HG02623 (cell line): ENCODE measurements around the gene TRAPPC11.
"Not testable (repeated sequence)": the region's sequence is repeated elsewhere in the genome, so short reads cannot be mapped to it uniquely, and the experiment has no call there.

Experiments used
- ATAC-seq: cut with Tn5 transposase; IDR thresholded peaks from one replicate; pipeline ENCODE4 v1.9.1; 2021; ENCODE audit warnings: moderate library complexity; ENCODE audit not compliant: unreplicated experiment

TRAPPC11 gene

GRCh38 chr4:183718876-183719275 lies 59.8 kb downstream of the TRAPPC11 start:
- ATAC-seq: no peak

- ATAC-seq: no peak
Observed at GRCh38 chr4:183721207-183722081, 62.4 kb downstream of the TRAPPC11 start.

GRCh38 chr4:183722731-183723560 lies 63.9 kb downstream of the TRAPPC11 start:
- peak; percentile 65 for ATAC-seq

- ATAC-seq: no peak
Observed at GRCh38 chr4:183723561-183724228, 64.6 kb downstream of the TRAPPC11 start.

- ATAC-seq: not testable (repeated sequence)
Observed at GRCh38 chr4:183725585-183725984, 66.5 kb downstream of the TRAPPC11 start.

- ATAC-seq: no peak
Observed at GRCh38 chr4:183727482-183727881, 68.4 kb downstream of the TRAPPC11 start.

- ATAC-seq: no peak
Observed at GRCh38 chr4:183728223-183729068, 69.4 kb downstream of the TRAPPC11 start.

GRCh38 chr4:183729069-183729406 lies 69.9 kb downstream of the TRAPPC11 start:
- no peak for ATAC-seq

- no peak for ATAC-seq
Observed at GRCh38 chr4:183729430-183730328, 70.6 kb downstream of the TRAPPC11 start.

GRCh38 chr4:183732296-183732695 lies 73.2 kb downstream of the TRAPPC11 start:
- no peak for ATAC-seq

GRCh38 chr4:183733181-183733580 lies 74.1 kb downstream of the TRAPPC11 start:
- no peak for ATAC-seq

- ATAC-seq: no peak
Observed at GRCh38 chr4:183738081-183738673, 79.1 kb downstream of the TRAPPC11 start.

GRCh38 chr4:183738961-183739360 lies 79.9 kb downstream of the TRAPPC11 start:
- no peak for ATAC-seq

GRCh38 chr4:183746305-183747229 lies 87.5 kb downstream of the TRAPPC11 start:
- no peak for ATAC-seq

GRCh38 chr4:183747380-183747779 lies 88.3 kb downstream of the TRAPPC11 start:
- ATAC-seq: no peak

- ATAC-seq: no peak
Observed at GRCh38 chr4:183747931-183748670, 89.0 kb downstream of the TRAPPC11 start.

GRCh38 chr4:183751106-183751505 lies 92.0 kb downstream of the TRAPPC11 start:
- ATAC-seq: no peak
